HT1080 (cell line): ENCODE results near the gene PCARE. TPM values are rescaled to one million over a fixed set of nuclear protein-coding genes. Genes with fewer than 3 reads are reported as not detected.

Experiments used
- DNase-seq: peaks from one replicate; pipeline ENCODE4 v3.0.0-alpha.2; 2015; ENCODE audit warnings: low read depth
- total RNA-seq: library from RNA; depleted of rRNA; stranded (reverse); fragments of >200 nt; shearing (Covaris generic); gene quantifications from 2 replicates; pipeline ENCODE4 v1.2.3, GENCODE V29; 2014

PCARE gene
- total RNA-seq, 1 experiment from 2014 or later = not detected

DNA sequence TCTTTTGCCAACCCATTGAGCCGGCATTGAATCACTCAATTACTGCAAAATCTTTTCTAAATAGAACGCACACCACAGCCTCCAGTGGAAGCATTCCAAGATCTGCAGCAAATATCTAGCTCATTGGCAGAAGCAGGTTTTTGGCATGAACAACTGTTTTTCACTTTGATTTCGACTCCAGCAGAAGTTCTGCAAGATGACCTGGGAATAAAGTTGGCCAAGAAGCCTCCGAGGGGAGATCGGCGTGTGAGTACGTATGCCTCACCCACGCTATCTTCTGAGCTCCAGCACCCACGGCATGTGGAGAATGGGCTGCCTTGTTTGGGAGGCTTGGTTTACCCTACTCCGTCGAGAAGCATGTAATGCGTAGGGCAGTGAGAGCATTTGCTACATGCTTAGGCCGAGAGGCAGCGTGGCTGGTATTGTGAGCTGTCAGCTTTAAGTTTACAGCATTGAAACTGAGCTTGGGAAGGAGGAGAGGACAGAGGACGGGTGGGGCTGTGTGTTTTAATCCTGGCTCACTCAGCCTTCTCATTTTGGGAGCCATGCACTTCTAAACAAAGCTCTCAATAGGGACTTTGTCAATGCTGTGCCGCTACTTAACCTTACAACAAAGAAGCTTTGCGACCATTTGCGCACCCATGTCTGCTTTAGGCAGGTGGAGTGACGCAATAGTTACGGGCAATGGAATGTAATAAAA lies 10.5 kb downstream of the PCARE start:
- DNase-seq = no peak

DNA sequence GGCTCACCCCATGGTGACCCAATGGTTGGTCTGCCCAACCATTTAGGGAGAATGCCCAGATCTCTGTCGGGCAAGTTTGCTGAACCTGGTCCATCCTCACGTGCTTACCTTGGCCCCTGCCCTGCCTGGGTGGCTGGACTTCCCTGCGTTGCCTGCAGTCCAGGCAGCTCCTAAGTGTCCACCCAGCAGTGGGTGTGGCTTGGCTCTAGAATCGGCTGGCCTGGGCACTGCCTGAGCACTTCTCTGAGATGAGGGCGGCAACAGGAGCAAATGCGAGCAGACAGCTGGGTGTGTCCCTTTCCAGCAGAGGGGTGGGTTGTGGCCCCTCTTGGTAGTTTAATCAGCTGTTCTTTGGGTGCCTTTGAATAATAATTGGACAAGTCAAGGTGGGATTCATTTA lies 11.3 kb downstream of the PCARE start:
- no peak for DNase-seq

DNA sequence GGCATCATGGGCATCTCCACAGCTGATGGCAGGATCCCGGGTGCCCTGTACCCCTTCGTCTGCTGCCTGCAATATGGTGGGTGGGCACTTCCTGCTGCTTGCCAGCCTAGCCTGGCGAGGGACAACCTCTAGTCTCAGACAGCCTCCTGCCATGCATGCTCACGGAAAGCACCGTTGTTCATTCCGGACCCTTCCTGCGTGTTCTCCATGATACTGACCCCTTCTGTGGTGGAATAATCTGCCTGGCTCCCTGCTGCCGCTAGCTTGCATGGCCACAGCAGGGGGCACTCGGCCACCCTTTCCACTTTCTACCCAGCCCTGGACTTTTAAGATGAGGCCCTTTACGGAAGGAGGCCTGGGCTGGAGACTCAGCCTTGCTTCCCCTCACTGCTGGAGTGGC lies 12.0 kb downstream of the PCARE start:
- DNase-seq = no peak

DNA sequence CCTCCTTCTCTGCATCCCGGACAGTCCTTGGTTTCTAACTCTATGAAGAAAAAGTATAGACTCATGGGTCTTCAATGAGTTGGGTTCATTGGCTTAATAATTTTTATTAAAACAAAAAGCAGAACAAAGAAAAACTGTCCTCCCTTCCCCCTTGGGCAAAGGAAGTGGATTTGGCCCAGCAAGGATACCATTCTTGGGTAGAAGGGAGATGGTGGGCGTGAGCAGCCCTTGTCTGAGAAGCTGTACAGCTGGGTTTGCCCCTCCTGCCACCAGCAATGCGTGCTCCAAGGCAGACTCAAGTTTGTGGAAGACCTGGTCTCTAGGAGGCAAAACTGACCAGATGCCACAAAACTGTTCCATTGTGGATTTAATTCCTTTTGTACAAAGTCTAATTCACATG lies 12.7 kb downstream of the PCARE start:
- DNase-seq = no peak

DNA sequence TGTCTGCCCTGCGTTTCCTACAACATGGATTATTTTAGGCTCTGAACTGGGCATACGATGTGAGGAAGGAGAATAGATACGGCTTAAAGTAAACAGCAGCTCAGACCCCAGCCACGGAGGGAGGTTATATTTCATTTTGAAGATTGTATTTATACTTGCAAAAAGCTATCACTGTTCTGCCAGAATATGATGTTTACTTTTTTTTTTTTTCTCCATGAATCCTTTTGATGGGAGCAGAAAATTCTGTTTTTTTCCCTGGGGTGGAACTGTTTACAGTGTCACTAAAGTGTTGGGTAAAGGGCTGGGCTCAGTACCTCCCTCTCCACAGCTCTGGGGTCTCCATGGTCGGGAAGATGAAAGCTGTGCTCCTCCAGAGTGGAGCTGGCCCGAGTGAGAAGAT lies 13.1 kb downstream of the PCARE start:
- DNase-seq = no peak

DNA sequence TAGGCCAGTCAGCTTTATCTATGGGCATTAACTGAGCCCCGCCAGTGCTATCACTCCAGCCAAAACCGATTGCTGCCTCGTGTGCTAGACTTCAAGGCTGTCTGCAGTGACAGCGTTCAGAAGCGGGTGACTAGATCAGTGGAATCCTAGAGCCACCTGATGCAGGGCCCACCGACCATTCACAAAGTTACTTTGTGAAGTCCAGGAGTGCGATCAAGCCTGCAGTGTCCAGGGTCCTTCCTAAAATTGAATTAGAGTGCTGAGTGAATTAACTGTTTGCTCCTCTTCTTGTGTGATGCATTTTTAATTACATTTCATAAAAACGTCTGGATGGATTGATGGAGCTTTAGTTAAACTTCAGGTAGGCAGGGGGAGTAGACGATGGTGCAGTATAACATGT lies 13.9 kb downstream of the PCARE start:
- DNase-seq = no peak

DNA sequence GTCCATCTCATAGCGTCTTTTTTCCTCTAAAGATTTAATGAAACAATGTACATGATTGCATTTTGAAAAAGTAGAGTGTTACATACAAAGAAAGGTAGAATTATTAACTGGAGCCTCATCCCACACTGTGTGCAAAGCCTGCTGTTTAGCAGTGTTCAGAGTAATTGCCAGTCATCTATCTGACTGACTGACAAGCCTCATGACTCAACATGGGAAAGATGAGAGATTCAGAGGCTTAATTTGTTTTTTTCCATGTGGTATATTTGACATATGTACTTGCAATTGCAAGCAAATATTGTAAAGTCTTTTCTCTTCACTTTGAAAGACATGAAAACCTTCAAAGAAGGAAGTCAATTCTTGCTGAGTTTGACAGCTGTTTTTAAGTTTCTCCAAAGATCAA lies 14.7 kb downstream of the PCARE start:
- DNase-seq = no peak

DNA sequence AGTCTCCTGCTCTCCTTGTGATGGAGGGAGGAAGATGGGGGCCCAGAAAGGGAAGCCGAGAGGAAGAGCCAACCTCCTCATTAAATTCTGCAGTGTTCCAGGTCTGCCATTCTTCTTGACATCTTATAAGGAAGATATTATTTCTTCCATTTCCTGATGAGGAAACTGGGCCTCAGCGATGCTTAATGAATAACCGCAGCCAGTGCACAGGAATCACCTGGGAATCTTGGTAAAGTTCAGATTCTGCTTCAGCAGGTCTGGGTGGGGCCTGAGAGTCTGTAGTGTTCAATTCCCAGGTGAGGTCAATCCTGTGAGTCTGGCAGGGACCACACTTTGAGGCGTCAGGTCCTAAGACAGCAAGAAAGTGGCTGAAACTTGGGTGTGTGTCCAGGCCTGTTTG lies 17.3 kb downstream of the PCARE start:
- DNase-seq = no peak

DNA sequence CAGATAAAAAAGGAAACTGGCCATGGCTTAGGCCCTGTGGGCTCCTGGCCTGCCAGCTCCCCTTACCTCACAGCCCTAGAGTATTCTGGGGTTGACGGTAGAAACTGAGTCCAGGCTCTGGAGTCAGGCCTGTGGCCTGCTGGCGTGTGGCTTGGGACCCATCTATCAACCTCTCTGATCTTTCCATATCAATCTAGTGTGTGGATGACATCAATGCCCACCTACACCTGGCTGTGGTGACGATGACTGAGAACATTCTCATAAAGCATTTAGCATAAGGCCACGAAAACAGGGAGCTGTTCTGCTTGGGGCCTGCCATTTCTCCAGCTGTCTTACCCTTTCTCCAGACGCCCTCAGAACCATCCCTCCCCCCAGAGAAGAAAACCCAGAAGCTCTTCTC lies 17.9 kb downstream of the PCARE start:
- no peak for DNase-seq

DNA sequence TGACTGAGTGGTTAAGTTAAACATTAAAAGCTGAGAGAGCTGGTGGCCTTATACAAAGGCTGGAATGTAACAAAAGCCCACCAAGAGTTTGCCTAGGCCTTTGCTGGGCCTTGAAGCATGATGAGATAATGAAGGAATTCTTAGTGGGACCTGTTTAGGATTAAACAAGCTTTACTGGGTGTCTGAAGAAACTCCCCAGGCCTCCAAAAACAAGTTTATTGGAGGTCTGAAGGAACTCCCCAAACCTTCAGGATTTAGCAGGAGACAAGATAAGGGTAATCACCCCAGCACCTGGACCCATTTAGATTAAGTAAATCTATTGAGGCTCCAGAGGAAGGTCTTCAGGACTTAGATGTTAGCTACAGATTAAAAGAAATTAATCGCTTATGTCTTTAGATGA lies 18.7 kb downstream of the PCARE start:
- DNase-seq = no peak

DNA sequence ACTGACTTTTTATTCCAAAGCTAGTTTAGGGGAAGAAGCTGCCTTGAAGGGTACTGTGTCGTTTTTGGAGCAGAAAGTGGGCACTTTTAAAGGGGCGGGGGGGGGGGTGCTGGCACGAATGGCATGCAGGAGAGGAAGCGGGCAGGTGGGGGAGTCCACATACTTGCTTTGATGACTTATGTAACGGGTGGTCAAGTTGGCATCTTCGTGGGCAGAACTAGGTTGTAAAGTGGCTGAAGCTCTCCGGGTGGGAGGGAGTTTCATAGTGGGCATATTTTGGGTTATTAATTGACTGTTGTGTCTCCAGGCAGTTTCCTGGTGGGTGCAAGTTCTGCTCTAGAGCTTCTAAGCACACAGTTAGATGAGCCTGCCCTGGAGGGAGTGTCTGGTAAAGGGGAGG lies 19.9 kb downstream of the PCARE start:
- no peak for DNase-seq

DNA sequence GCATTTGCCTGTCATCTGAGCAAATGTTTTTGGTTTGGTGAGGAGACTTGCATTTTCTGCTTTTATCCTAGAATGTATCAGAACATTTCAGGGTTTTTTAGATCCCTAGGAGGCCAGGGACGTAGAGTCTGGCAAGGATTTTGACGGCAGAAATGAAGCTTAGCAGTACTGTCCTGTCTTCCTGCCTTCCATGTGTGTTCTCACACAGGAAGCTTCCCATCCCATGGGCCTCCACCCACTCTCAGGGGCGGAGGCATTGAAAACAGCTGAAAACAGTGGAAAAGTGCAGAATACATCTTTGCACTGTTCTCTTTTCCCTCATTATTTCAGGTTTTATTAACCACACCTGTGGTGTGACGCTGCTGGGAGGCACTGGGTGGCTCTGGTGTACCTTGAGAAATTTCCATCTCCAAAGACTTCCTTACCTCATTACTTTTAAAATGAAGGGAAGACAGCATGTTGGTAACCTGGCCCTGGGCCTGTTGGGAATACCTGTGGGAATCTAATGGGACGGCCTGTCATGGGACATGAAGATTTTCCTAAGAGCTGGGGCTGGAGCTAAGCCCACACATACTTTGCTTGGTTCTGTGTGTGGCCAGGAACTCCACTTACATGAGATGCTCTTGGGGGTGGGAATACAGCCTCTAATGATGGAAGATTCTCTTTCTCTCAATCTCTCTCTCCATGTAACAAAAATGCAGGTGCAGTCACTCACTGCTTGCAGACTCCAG lies 20.5 kb downstream of the PCARE start:
- no peak for DNase-seq

DNA sequence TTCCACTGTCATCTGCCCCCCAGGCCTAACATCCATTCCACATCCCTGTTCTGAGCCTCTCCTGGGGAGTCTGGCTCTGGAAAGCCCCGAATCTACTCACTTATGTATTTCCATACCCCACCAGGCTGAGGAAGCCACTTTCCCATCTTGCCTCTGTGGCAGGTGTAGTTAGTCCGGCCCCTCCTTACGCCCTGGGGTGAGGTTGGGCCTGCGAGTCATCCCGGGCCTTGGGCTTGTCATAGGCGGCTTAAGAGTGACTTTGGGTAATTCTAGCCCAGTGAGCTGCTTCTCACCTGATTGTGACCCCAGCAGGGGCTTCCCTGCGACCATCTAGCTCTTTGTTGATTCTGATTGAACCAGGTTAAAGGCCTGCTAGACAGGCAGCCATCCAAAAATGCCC lies 21.1 kb downstream of the PCARE start:
- DNase-seq = peak; percentile 16

DNA sequence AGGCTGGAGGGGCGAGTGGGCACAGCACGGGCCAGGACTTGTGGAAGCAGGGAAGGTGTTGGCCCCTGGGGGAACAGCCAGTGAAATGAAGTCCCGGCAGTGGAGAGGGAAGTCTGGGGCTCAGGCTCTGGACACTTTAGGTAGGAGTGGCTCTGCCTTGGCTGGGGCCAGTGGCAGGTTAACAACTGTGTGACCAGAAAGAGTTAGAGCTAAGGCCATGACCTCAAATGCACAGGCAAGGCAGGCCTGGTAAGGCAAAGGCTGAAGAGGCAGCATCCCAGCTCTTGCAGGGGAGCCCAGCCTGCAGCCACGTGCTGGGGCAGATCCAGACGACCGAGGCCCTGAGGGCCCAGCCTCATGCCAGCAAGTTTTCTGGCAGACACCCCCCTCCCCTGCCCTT lies 21.5 kb downstream of the PCARE start:
- no peak for DNase-seq

DNA sequence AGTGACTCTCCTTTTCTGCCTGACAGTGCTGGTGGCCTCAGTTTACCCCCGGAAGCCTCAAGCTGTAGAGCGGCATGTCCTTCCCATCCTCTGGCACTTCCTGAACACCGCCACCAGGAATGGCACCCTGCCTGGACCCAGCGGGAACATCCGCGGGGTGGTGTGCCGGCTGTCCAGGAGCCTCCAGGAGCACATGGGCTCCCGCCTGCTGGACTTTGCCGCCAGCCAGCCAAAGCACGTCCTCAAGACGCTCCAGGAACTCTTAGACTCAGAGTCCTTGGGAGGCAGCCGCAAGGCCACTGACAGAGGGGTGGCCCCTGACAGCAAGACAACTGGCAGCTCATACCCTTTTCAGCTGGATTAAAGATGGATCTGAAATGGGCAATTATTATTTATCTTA lies 22.6 kb downstream of the PCARE start:
- no peak for DNase-seq

DNA sequence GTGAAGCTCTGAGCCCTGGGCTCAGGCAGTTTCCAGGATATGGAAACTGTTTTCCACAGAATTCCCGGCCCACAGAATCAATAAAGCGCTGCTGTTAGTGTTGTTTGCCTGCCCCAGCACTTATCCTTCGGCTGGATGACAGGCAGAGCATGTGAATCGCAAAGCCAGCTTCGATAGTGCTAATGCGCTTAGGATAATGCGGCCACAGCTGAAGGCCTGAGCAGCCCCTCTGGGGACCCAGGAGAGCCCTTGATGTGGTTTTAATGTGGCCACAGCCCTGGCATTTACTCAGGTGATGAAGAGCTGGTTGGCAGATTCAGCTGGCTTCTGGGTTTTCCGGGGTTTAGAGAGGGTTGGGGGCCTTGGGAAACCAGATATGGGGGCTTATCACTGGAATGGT lies 23.7 kb downstream of the PCARE start:
- DNase-seq = no peak

DNA sequence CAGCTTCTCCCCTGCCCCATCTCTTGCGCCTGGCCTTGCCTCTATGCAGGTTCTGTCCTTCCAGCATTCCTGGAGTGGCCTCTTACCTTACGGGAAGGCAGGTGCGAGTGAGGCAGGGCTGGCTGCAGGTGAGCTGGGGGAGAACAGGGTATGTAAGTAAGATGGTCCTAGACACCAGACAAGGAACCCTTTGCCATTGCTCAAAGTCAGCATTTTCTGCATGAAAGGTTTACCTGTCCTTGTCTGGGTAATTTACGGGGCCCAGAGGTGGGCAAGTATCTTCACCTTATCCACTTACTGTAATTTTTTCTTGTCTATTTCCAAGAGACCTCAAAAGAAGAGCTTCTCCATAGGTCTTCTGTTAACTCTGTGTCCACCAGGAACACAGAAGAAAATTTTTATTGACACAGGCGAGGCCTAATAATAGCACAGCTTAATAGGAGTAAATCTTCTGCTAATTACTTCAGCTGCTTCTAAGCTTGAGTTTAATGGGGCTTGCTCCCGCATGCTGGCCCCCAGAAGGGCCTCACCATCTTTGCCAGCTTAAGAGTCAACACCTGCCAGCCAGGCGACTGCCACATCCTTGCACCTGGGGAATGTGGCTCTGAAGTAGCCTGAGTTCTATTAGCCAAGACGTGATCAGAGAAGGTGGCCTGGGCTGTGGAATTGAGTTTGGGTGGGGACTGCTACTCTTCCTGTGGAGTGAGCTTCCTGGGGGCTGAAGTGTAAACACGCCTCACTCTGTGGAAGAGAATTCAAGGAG lies 27.1 kb downstream of the PCARE start:
- no peak for DNase-seq

DNA sequence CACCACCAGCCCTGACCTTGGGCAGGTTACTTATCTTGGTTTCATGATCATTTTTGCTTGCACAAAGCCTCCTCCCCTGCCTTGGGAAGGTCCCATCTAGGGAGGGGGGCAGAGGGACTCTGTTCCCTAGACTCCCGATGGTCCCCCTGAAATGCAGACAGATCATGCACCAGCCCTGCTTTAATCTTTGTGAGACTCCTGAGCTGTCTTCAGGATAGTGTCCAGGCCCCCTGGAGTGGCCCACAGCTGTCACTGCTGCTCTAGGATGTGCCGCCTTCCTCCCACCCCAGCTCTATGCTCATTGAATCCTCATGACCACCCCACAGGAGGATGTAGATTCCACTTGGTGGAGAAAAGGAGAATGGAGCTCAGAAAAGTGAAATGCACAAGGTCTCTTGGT lies 28.0 kb downstream of the PCARE start:
- DNase-seq = no peak

DNA sequence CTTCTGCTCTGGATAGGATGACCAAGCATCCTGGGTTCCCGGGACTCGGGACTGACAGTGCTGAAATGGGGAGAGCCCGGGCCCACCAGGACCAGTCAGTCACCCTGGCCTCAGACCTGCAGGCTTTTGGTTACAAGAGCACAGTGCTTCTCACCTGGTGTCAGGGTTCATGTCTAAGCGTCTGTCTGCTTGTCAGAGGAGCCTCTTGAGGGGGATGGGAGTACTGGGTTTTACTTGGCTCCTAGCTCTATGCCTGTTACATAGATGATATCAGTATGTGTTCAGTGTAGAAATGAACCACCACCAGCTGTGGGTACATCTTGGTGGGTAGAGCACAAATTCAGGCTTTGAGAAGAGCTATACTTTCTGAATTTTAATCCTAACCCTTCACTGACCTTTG lies 29.9 kb downstream of the PCARE start:
- no peak for DNase-seq

DNA sequence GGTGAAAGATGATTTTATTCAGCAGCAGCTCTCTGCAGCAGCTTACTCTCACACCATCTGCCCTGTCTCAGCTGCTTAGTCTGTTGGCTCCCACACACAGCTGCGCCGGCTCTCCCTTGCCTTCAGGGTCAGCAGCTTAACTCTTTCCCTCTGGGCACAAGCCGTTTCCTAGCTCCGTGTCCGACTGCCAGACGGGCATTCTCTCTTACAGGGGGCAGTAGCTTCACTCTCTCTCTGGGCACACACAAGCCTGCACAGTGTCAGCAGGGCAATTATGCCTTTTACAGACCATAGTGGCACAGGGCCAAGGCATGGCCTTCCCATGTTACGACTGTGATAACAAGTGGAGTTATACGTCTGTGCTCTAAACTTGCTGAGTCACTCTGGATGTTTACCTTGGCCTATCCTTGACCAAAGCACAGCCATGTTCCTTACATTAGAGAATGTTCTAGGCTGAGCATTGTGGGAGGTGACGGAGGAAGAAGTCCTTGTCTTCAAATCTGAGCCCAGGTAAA lies 31.7 kb downstream of the PCARE start:
- no peak for DNase-seq

DNA sequence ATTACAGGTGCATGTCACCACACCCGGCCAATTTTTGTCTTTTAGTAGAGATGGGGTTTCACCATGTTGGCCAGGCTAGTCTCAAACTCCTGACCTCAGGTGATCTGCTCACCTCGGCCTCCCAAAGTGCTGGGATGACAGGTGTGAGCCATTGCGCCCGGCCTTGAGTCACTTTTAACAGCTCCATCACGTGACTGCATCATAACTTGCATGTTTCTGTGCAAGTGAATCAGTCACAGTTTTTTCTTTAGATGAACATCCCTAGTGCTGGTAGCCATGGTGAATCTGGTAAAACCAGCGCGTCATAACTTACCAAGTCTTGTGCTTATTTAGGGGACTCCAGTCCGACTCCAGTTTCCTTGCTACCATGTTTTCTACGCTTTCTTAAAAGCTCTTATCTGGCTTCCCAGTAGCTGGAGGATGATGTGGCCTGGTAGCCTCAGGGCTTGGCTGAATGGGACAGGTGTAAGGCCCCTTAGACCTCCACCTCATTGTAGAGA lies 33.1 kb downstream of the PCARE start:
- no peak for DNase-seq

DNA sequence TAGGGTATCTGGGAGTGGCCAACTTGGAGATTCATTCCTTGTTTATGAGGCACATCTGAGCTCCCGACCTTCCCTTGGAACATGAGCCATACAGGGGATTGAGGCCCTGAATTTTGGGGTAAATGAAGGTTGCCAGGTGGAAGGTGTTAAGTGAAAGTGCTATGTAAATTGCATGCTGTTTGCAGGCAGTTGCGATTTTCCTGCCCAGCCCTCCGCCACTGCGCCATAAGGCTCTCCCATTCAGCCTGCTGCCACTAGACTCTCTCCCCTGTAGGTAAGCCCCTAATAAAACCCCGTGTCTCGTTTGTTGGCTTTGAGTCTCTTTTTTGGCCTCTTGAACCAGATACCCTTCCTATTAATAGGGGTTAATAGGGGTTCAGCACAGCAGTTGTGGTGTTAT lies 33.8 kb downstream of the PCARE start:
- no peak for DNase-seq
